Amniotic epithelial cell (primary cell): ENCODE data around the gene LHB.

ENCODE experiments used
- DNase-seq: peaks from one replicate; pipeline ENCODE4 v3.0.0-alpha.2; 2010; ENCODE audit warnings: low read depth

LHB gene

DNA sequence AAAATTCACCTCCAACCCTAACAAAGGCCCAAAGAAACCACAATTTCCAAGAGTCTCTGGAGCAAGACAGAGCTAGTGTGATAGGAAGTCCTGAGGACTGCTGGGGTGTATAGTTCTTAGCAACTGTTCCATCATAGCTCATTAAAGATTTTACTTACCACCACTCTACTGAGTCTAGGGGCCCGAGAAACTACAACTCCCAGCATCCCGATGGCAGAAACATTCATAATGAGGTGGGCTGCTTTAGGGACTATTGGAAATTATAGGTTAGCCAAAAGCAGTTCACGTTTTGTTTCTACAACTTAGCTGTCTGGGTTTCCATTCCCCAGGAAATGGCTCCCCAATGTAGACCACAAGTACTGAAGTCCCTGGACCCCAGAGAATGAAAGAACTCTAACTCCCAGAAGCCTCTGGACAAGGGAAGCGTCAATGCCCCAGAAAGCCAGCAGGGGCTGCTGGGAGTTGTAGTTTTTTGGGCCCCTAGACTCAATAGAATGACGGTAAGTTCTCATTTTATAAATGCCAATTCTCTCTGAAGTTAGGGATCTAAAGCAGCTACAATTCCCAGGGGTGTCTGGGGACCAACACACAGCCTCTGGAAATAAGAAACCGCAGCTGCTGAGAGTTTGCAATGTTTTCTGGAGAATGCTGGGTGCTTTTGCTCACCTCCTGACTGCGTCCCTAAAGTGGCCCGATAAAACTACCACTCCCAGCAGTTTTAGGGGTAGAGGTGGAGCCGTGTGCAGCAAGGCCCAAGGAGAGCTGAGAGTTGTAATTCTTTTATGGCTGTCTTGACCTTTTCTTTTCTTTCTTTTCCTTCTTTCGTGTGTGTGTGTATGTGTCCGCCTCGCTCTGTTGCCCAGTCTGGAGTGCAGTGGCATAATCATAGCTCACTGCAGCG is 40.7 kb downstream of the LHB start:
- no peak for DNase-seq

DNA sequence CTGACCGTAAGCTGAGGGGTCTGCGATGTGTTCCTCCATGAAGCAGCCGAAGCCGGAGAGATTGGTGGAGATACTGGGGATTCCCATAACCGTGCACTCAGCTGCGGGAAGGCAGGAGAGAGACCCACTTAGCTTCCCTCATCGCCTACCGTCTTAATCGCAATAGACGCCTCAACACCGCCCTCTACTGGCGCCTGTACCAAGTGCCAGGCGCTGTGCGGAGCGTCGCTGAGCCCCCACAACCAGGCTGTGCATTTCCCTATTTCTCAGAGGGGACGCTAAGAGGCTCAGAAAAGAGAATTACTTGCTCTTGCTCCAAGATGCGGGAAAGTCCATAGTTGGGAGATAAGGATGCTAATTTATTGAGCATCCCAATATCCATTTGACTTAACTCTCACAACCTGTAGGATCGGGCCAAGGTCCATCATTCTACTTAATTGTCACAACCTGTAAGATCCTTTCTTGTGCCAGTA is 45.9 kb downstream of the LHB start:
- peak; percentile 69 for DNase-seq

DNA sequence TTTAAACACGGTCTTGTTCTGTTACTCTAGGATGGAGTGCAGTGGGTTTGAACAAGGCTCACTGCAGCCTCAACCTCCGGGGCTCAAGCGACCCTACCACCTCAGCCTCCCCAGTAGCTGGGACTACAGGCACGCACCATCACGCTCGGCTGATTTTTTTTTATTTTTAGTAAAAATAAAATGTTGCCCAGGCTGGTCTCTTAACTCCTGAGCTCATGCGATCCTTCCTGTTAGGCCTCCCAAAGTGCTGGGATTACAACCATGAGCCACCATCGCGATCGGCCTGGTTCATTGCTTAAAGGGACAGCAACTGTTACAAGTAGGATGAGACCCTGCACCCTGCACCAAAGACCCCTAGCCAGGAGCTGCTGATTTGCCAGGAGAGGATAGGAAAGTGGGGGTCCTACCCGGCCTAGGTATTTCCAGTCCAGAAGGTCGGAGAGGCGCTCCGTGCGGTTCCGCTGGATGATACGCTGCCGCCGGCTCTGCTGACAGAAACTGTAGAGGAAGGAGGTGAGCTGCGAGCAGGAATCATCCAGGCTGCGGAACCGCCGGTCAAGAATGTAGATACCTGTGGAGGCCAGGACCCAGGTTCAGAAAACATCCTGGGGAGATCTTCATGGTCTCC is 46.6 kb downstream of the LHB start:
- DNase-seq: no peak

DNA sequence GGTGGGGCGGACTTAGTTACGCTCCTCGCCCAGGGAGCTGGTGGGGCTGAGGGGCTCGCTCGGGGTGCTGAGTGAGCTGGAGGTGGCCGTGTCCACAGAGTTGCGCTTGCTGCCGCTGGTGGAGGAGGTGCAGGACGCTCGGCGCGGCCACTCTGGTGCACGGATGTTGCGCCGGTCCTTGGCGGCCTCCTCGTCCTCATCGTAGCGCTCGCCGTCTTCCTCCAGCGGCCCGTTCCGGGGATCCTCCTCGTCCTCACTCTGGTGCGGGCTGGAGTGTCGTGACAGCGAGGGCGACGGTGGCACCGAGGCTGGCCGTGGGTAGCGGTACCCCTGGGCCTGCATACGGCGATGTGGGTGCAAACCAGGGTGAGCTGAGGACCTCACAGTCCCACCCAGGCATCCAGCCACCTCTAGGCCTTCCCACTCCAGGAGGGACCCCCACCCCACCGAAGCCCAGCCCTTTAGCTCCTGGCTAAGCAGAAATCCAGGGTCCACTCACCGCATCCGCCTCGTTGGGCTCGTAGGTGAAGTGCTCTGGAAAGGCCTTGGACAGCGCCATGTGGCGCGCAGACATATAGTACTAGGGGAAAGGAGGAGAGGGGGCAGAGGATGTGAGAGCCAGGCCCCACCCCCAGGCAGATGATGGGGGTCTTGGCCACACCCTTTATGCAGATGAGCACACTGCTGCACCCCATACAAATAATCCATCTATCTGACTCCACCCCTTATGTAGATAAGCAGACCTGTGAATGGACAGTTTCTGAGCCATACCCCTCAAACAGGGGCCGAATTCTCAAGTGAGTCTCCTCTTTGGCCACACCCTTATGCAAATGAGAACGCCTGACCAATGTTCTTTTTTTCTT is 47.4 kb downstream of the LHB start:
- peak; percentile 53 for DNase-seq

DNA sequence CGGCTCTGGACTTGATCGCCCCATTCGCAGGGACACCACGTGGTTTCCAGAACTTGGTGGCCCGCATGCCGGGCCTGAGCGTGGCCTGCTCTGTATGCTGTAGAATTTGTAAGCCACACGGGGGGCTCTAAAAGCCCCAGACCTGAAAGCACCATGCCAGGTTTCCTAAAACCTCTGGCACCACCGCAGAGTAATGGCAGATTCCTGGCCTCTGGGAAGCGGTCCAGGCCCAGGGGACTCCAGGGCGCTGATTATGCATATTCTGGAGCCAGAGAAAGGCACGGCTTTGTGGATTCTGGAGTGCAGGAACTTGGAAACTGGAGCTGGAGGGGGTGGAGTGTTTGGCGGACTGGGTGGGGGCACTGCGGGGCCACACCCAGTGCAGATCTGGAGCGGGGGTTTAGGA is 48.1 kb downstream of the LHB start:
- no peak for DNase-seq

DNA sequence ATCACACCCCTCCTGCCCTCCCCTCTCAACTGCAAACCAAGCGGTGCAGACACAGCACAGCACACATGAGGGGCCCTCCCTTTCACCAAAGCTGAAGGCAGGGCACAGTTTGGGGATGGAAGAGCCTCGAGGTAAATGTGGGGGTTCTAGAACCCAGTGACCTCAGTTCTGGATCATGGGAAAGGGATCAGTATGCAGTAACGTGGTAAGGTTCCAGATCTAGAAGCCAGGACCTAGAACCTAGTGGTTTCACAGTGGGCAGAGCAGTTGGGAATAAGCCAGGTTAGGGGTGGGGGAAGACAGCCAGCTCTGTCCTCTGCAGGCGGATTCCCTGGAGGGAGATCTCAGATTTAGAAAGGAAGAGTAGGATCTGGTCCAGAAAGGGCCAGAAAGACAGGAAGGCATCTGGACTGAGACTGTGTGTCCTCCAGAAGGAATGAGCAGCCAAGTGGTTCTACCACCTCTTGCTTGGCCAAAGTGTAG is 48.7 kb downstream of the LHB start:
- DNase-seq: peak; percentile 67

DNA sequence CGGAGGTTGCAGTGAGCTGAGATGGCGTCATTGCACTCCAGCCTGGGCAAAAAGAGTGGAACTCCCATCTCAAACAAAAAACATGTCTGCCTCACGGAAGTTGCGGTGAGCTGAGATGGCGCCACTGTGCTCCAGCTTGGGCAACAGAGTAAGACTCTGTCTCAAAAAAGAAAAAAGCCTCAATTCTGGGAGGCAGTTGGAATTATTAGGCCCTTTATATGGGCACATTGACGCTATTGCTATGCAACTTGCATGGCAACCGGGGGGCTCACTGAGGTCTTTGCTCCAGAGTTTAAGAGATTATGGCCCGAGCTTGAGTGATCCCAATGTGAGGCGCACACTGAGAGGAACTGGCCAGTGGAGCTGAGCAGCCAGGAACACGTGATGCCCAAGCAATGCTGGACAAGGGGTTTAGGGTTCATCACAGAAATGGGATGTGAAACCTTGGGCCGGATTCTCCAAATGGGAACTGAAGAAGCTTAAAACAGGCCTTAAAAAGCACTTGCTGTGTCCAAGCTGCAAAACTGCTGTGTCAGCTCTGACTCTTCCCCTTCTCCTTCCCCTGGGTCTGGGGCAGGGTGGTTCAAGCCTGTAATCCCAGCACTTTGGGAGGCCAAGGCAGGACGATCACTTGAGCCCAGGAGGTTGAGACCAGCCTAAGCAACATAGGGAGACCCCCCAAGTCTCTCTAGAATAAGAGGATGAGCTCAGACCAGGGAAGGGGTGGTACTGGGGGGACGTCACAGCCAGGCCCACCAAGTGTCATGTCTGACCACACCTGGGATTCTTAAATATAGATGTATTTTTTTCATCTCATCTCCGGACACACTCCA is 49.3 kb downstream of the LHB start:
- peak; percentile 78 for DNase-seq

DNA sequence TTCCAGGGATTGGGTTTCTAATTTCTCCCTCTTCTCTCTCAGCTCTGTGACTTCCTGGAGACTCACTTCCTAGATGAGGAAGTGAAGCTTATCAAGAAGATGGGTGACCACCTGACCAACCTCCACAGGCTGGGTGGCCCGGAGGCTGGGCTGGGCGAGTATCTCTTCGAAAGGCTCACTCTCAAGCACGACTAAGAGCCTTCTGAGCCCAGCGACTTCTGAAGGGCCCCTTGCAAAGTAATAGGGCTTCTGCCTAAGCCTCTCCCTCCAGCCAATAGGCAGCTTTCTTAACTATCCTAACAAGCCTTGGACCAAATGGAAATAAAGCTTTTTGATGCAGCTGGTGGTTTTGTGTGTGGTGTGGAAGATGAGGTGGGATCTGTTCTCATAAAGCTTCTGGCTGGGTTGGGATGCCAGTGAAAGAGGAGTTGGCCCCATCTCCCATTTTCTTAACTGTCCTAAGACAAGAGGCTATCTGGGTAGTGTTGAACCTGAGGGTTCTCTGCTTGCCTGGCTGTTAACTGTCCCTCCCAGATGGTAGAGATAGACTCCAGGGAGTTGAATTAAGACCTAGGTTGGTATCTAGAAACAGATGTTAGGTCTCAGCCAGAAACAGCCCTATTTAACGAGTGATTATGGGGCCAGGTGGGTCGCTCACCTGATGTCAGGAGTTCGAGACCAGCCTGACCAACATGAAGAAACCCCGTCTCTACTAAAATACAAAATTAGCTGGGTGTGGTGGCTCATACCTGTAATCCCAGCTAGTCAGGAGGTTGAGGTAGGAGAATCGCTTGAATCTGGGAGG is 50.1 kb downstream of the LHB start:
- DNase-seq: no peak
